SKM-1 treated with dmso at 0.1 percent for 144 hours (cell line): ENCODE results near the gene EPHX1.

Source experiments
- DNase-seq: peaks from one replicate; lab custom pipeline; 2025; ENCODE audit not compliant: unreplicated experiment; lab: John Stamatoyannopoulos, UW

Gene EPHX1

GRCh38 chr1:225840713-225841112 is 30.8 kb downstream of the EPHX1 start:
- DNase-seq: no peak

- no peak for DNase-seq
These were observed 32.1 kb downstream of the EPHX1 start for GRCh38 chr1:225842074-225842473.

- no peak for DNase-seq
These were observed 33.0 kb downstream of the EPHX1 start for GRCh38 chr1:225842788-225843425.

GRCh38 chr1:225843426-225843795 is 33.5 kb downstream of the EPHX1 start:
- no peak for DNase-seq

GRCh38 chr1:225844236-225845061 is 34.5 kb downstream of the EPHX1 start:
- no peak for DNase-seq

GRCh38 chr1:225845097-225845496 is 35.2 kb downstream of the EPHX1 start:
- no peak for DNase-seq

GRCh38 chr1:225845571-225846259 is 35.8 kb downstream of the EPHX1 start:
- DNase-seq: peak; percentile 44

GRCh38 chr1:225846331-225847310 is 36.7 kb downstream of the EPHX1 start:
- DNase-seq: no peak

GRCh38 chr1:225847610-225848009 is 37.7 kb downstream of the EPHX1 start:
- DNase-seq: no peak

GRCh38 chr1:225848030-225848955 is 38.4 kb downstream of the EPHX1 start:
- no peak for DNase-seq

GRCh38 chr1:225849925-225850324 is 40.0 kb downstream of the EPHX1 start:
- no peak for DNase-seq

GRCh38 chr1:225850370-225850769 is 40.4 kb downstream of the EPHX1 start:
- no peak for DNase-seq

- peak; percentile 84 for DNase-seq
These were observed 41.9 kb downstream of the EPHX1 start for GRCh38 chr1:225851805-225852204.

- no peak for DNase-seq
These were observed 42.6 kb downstream of the EPHX1 start for GRCh38 chr1:225852413-225853124.

- DNase-seq: no peak
These were observed 43.5 kb downstream of the EPHX1 start for GRCh38 chr1:225853441-225853840.

- no peak for DNase-seq
These were observed 45.8 kb downstream of the EPHX1 start for GRCh38 chr1:225855503-225856300.

GRCh38 chr1:225857256-225857655 is 47.3 kb downstream of the EPHX1 start:
- DNase-seq: no peak

- no peak for DNase-seq
These were observed 49.2 kb downstream of the EPHX1 start for GRCh38 chr1:225859151-225859550.
